H1 (cell line): ENCODE results near the gene C10orf95. TPM values are rescaled to one million over a fixed set of nuclear protein-coding genes. Genes with fewer than 3 reads are reported as not detected.

ENCODE experiments used
- CTCF ChIA-PET: fragments of 300-600 bp; sonication (Branson Sonifier 250); formaldehyde crosslinking; loops from one replicate; lab custom pipeline; 2021; ENCODE audit not compliant: partially characterized antibody; lab: Charles Lee
- POLR2A ChIA-PET: fragments of 300-600 bp; sonication (Branson Sonifier 250); formaldehyde crosslinking; loops from one replicate; lab custom pipeline; 2021; ENCODE audit warnings: inconsistent platforms; ENCODE audit not compliant: partially characterized antibody; lab: Charles Lee
- DNase-seq, 2 experiments: peaks; one replicate each; pipeline versions ENCODE4 v3.0.0 to v3.0.0-alpha.2; 2010 to 2022; ENCODE audit warnings: low spot score in 2 of 2, low read depth in 1 of 2, mixed read lengths in 1 of 2
- FAIRE-seq: peaks from 2 replicates; lab custom pipeline; 2011; peaks lifted over from hg19 to GRCh38; lab: Jason Lieb, UNC
- H2AFZ ChIP-seq: 2 replicates; pipeline ENCODE4 v1.8.1; 2012; ENCODE audit warnings: low read length, inconsistent platforms
- H2AK5ac ChIP-seq: 2 replicates; pipeline ENCODE4 v1.6.1; 2013; ENCODE audit warnings: low read depth, low read length
- H2BK120ac ChIP-seq: replicated peaks from 2 replicates; pipeline ENCODE3; 2013; ENCODE audit warnings: low read depth, low read length, inconsistent platforms
- H2BK12ac ChIP-seq: 2 replicates; pipeline ENCODE4 v1.6.1; 2013; ENCODE audit warnings: low read depth, low read length
- H2BK15ac ChIP-seq: 2 replicates; pipeline ENCODE4 v1.6.1; 2013; ENCODE audit warnings: low read length
- H2BK20ac ChIP-seq: 2 replicates; pipeline ENCODE4 v1.6.1; 2013; ENCODE audit warnings: low read length
- H2BK5ac ChIP-seq: 2 replicates; pipeline ENCODE4 v1.6.1; 2013; ENCODE audit warnings: low read depth, low read length
- H3K14ac ChIP-seq: 2 replicates; pipeline ENCODE4 v1.6.1; 2013; ENCODE audit warnings: inconsistent platforms; ENCODE audit not compliant: insufficient read length
- H3K18ac ChIP-seq: 2 replicates; pipeline ENCODE4 v1.6.1; 2013; ENCODE audit warnings: low read length; ENCODE audit errors: extremely low read depth
- H3K23ac ChIP-seq: 2 replicates; pipeline ENCODE4 v1.6.1; 2013; ENCODE audit warnings: inconsistent platforms; ENCODE audit not compliant: insufficient read length
- H3K23me2 ChIP-seq: 2 replicates; pipeline ENCODE4 v1.6.1; 2013; ENCODE audit warnings: low read depth, low read length
- H3K27ac ChIP-seq: 2 replicates; pipeline ENCODE4 v1.6.1; 2011; ENCODE audit warnings: low read depth, low read length, inconsistent platforms
- H3K27me3 ChIP-seq, 4 experiments: replicated peaks in 1 of 4; 1 replicate in 1 of 4; 2 replicates in 3 of 4; pipeline versions ENCODE4 v1.6.1 to v1.8.1; 2011 to 2013; ENCODE audit warnings: low read length in 3 of 4, mild to moderate bottlenecking in 3 of 4, inconsistent platforms in 2 of 4, mixed read lengths in 2 of 4, moderate library complexity in 1 of 4; ENCODE audit not compliant: control insufficient read depth in 3 of 4, insufficient read depth in 3 of 4; ENCODE audit errors: extremely low read depth in 1 of 4
- H3K36me3 ChIP-seq, 4 experiments: 2 replicates each; pipeline versions ENCODE4 v1.6.1 to v1.8.1; 2011 to 2013; ENCODE audit warnings: mild to moderate bottlenecking in 4 of 4, low read length in 3 of 4, moderate library complexity in 2 of 4, control low read depth in 1 of 4, inconsistent platforms in 1 of 4; ENCODE audit not compliant: insufficient read depth in 4 of 4, control insufficient read depth in 2 of 4
- H3K4ac ChIP-seq: replicated peaks from 2 replicates; pipeline ENCODE3; 2013; ENCODE audit warnings: low read length, low read depth, mixed read lengths, inconsistent platforms; ENCODE audit not compliant: insufficient read length
- H3K4me1 ChIP-seq, 4 experiments: replicated peaks in 1 of 4; 1 replicate in 1 of 4; 2 replicates in 3 of 4; pipeline versions ENCODE4 v1.6.1 to v1.8.1; 2011 to 2013; ENCODE audit warnings: low read length in 3 of 4, inconsistent platforms in 2 of 4, mixed read lengths in 1 of 4; ENCODE audit not compliant: insufficient read depth in 4 of 4, control insufficient read depth in 3 of 4
- H3K4me2 ChIP-seq, 2 experiments: 2 replicates each; pipeline versions ENCODE4 v1.6.1 to v1.8.1; 2011 to 2013; ENCODE audit warnings: low read depth in 2 of 2, low read length in 2 of 2, control low read depth in 1 of 2, inconsistent platforms in 1 of 2, mild to moderate bottlenecking in 1 of 2; ENCODE audit not compliant: insufficient read depth in 1 of 2
- H3K4me3 ChIP-seq, 4 experiments: fragments of 200-600, 300-600 bp in 1 of 4; sonication (generic), shearing (Covaris generic), sonication (Bioruptor Twin) in 1 of 4; 2 replicates each; pipeline versions ENCODE4 v1.5.1 to v1.8.1; 2011 to 2016; ENCODE audit warnings: low read length in 4 of 4, low read depth in 3 of 4, control low read depth in 2 of 4, inconsistent platforms in 2 of 4, mild to moderate bottlenecking in 2 of 4, mixed read lengths in 1 of 4, moderate library complexity in 1 of 4; ENCODE audit not compliant: insufficient read depth in 2 of 4; ENCODE audit errors: extremely low read depth in 1 of 4
- H3K56ac ChIP-seq: replicated peaks from 2 replicates; pipeline ENCODE3; 2013; ENCODE audit warnings: low read depth, mild to moderate bottlenecking, mixed read lengths, low read length, inconsistent platforms; ENCODE audit not compliant: insufficient read length
- H3K79me1 ChIP-seq: 2 replicates; pipeline ENCODE4 v1.6.1; 2013; ENCODE audit warnings: low read depth, low read length, control low read depth
- H3K79me2 ChIP-seq, 2 experiments: 2 replicates each; pipeline versions ENCODE4 v1.6.1 to v1.8.1; 2012 to 2013; ENCODE audit warnings: low read length in 2 of 2, mild to moderate bottlenecking in 2 of 2, inconsistent platforms in 1 of 2; ENCODE audit not compliant: insufficient read depth in 2 of 2, control insufficient read depth in 1 of 2
- H3K9ac ChIP-seq, 4 experiments: replicated peaks in 1 of 4; 1 replicate in 1 of 4; 2 replicates in 3 of 4; pipeline versions ENCODE4 v1.6.1 to v1.8.1; 2011 to 2013; ENCODE audit warnings: low read depth in 3 of 4, low read length in 3 of 4, control low read depth in 2 of 4, mild to moderate bottlenecking in 2 of 4, moderate library complexity in 2 of 4, inconsistent platforms in 1 of 4; ENCODE audit errors: extremely low read depth in 1 of 4
- H3K9me3 ChIP-seq, 2 experiments: 2 replicates each; pipeline versions ENCODE4 v1.6.1 to v1.8.1; 2012 to 2013; ENCODE audit warnings: mild to moderate bottlenecking in 2 of 2, moderate library complexity in 2 of 2, control low read depth in 1 of 2, inconsistent platforms in 1 of 2, low read depth in 1 of 2, low read length in 1 of 2, mixed read lengths in 1 of 2; ENCODE audit not compliant: insufficient read depth in 2 of 2
- H4K20me1 ChIP-seq, 2 experiments: replicated peaks in 1 of 2; 2 replicates each; pipeline versions ENCODE3 to v1.8.1; 2011 to 2013; ENCODE audit warnings: inconsistent platforms in 2 of 2, low read length in 2 of 2, mild to moderate bottlenecking in 1 of 2; ENCODE audit not compliant: insufficient read depth in 2 of 2, control insufficient read depth in 1 of 2
- H4K5ac ChIP-seq: 2 replicates; pipeline ENCODE4 v1.6.1; 2013; ENCODE audit warnings: low read length, low read depth, mixed read lengths, inconsistent platforms; ENCODE audit not compliant: insufficient read length
- H4K8ac ChIP-seq: 2 replicates; pipeline ENCODE4 v1.8.0; 2013; ENCODE audit warnings: mild to moderate bottlenecking, moderate library complexity, low read length, inconsistent platforms; ENCODE audit not compliant: insufficient read depth; ENCODE audit errors: extremely low read depth
- H4K91ac ChIP-seq: replicated peaks from 2 replicates; pipeline ENCODE3; 2013; ENCODE audit warnings: low read length, mixed read lengths, inconsistent platforms; ENCODE audit not compliant: insufficient read length
- BACH1 ChIP-seq: IDR thresholded peaks from 2 replicates; pipeline ENCODE4 v1.6.1; 2012; ENCODE audit warnings: low read length, improper control_type of control experiment
- BRCA1 ChIP-seq: IDR thresholded peaks from 2 replicates; pipeline ENCODE4 v1.6.1; 2012; ENCODE audit warnings: low read depth, low read length, improper control_type of control experiment
- CHD2 ChIP-seq: IDR thresholded peaks from 2 replicates; pipeline ENCODE4 v1.6.1; 2012; ENCODE audit warnings: low read length, improper control_type of control experiment
- EZH2 ChIP-seq: fragments of 200-600 bp; sonication (generic); IDR thresholded peaks from 2 replicates; pipeline ENCODE4 v1.7.1; 2012; ENCODE audit warnings: low read depth, mild to moderate bottlenecking, moderate library complexity, low read length, inconsistent platforms; ENCODE audit not compliant: severe bottlenecking
- KDM1A ChIP-seq: fragments of 200-600, 300-600 bp; sonication (generic); IDR thresholded peaks from 2 replicates; pipeline ENCODE4 v1.7.1; 2016; ENCODE audit warnings: mild to moderate bottlenecking, low read length, borderline replicate concordance
- MAX ChIP-seq: IDR thresholded peaks from 2 replicates; pipeline ENCODE4 v1.6.1; 2012; ENCODE audit warnings: inconsistent platforms
- RXRA ChIP-seq: IDR thresholded peaks from 2 replicates; pipeline ENCODE4 v1.6.1; 2011; ENCODE audit warnings: low read depth, mild to moderate bottlenecking, low read length, moderate library complexity; ENCODE audit not compliant: insufficient read depth
- WGBS, 2 experiments: shearing (Covaris generic) in 1 of 2; methylation state at CpG; one replicate each; pipeline versions ENCODE4 v1.1.6 to v1.1.7; 2013 to 2015; ENCODE audit warnings: low lambda C conversion rate in 2 of 2, mixed read lengths in 2 of 2, inconsistent platforms in 1 of 2, low coverage in 1 of 2, missing lambda C conversion rate in 1 of 2; ENCODE audit not compliant: insufficient replicate concordance in 2 of 2, insufficient coverage in 1 of 2, insufficient read length in 1 of 2; ENCODE audit errors: extremely low coverage in 1 of 2, missing lambda C conversion rate in 1 of 2; 5-methylcytosine and 5-hydroxymethylcytosine counted together
- polyA plus RNA-seq, 7 experiments: library from polyadenylated mRNA; depleted of rRNA in 3 of 7; stranded (reverse) in 5 of 7; unstranded in 2 of 7; fragments of >200 nt in 5 of 7; fragments of 200-250 nt in 2 of 7; gene quantifications; 1 replicate in 5 of 7; 2 replicates in 1 of 7; 4 replicates in 1 of 7; pipeline versions ENCODE4 v1.2.1 to v1.2.3, GENCODE V29; 2011 to 2013; ENCODE audit warnings: missing spikeins in 2 of 7, mixed read lengths in 2 of 7
- total RNA-seq: library from RNA; stranded (reverse); fragmentation: NEBNext Ultra II Directional; extraction: Animal tissue kit (Norgen Biotek cat#: 25700); gene quantifications from 2 replicates; pipeline ENCODE4 v1.2.1, GENCODE V29; 2021

The C10orf95 gene
- total and polyA plus RNA-seq, 2 of the 8 experiments (the other 6 are each of a cell fraction or from before 2014, with no cell fraction given): 0.34 to 0.48 TPM

GRCh38 chr10:102435133-102435497, 16.2 kb downstream of the C10orf95 start:
- CTCF ChIA-PET: interaction anchor here (1.0 to 7.5 kb wide), 9 partner anchors 9 to 51 kb away, joined by 4 to 40 read pairs (median 8); partner anchors contain the start of genes C10orf95 and NFKB2
- POLR2A ChIA-PET: interaction anchor here (1.3 to 9.0 kb wide), 4 partner anchors 14 to 43 kb away, joined by 3 to 75 read pairs (median 28); partner anchors contain the start of genes C10orf95 and FBXL15

More at GRCh38 chr10:102435133-102435497, 16.2 kb downstream of the C10orf95 start:
- peaks cover 13 to 37% (median 34%) of the 10 kb centered on the region in 4 experiments for H3K27me3 ChIP-seq
- no peak overlapping the region for H2BK20ac ChIP-seq
- H2BK15ac ChIP-seq: no peak overlapping the region
- H3K4me3 ChIP-seq: peak overlapping the region; percentile 10 to 52 (median 42); a peak in 6 of 8 replicates
- no peak overlapping the region for H2BK12ac ChIP-seq
- no peak overlapping the region for H3K27ac ChIP-seq
- H2BK120ac ChIP-seq: no peak overlapping the region
- H3K18ac ChIP-seq: no peak overlapping the region
- FAIRE-seq (no peak), DNase-seq (no peak)
- H4K8ac ChIP-seq: no peak overlapping the region
- no peak overlapping the region; a peak in 1 of 7 replicates for H3K9ac ChIP-seq
- H3K4me1 ChIP-seq: peaks cover 0 to 18% (median 13%) of the 10 kb centered on the region in 4 experiments; a peak in 6 of 7 replicates
- H3K56ac ChIP-seq: no peak overlapping the region
- no peak overlapping the region for H3K23ac ChIP-seq
- no peaks in the 10 kb centered on the region; a peak in 1 of 4 replicates for H3K79me2 ChIP-seq
- H3K9me3 ChIP-seq: no peaks in the 10 kb centered on the region
- 26% methylated on average over 5 of the region's 5 CpGs; no CpG with 5 or more reads in 1 of the 2 experiments for WGBS, 2 experiments
- no peaks in the 10 kb centered on the region for H4K20me1 ChIP-seq
- no peaks in the 10 kb centered on the region for H3K79me1 ChIP-seq
- no peak overlapping the region for H2AK5ac ChIP-seq
- no peak overlapping the region for H4K91ac ChIP-seq
- H3K36me3 ChIP-seq: no peaks in the 10 kb centered on the region; a peak in 1 of 8 replicates
- H2BK5ac ChIP-seq: no peak overlapping the region
- H3K4me2 ChIP-seq: peak overlapping the region; percentile 62 to 74
- H3K4ac ChIP-seq: no peak overlapping the region
- H3K14ac ChIP-seq: no peak overlapping the region
- no peak overlapping the region for H4K5ac ChIP-seq
- TF ChIP-seq RXRA (no peak), KDM1A (no peak), MAX (no peak), EZH2 (no peak), BRCA1 (no peak), BACH1 (no peak), CHD2 (no peak)
- peaks cover 9% of the 10 kb centered on the region for H3K23me2 ChIP-seq
- H2AFZ ChIP-seq: no peak overlapping the region
